IPS DF 6.9 (cell line): ENCODE results near the gene GPR18.
"Not testable (repeated sequence)": the region's sequence is repeated elsewhere in the genome, so short reads cannot be mapped to it uniquely, and the experiment has no call there.

Experiments
- DNase-seq: peaks from one replicate; pipeline ENCODE4 v3.0.0-alpha.2; 2013; ENCODE audit warnings: low read depth, low spot score
- H3K27ac ChIP-seq: one replicate; pipeline ENCODE4 v1.5.1; 2013; ENCODE audit warnings: low read length, control low read depth
- H3K27me3 ChIP-seq: 2 replicates; pipeline ENCODE4 v1.6.1; 2013; ENCODE audit warnings: mild to moderate bottlenecking, low read length; ENCODE audit not compliant: control insufficient read depth, insufficient read depth
- H3K36me3 ChIP-seq: 2 replicates; pipeline ENCODE4 v1.6.1; 2013; ENCODE audit warnings: low read length; ENCODE audit not compliant: control insufficient read depth, insufficient read depth
- H3K4me1 ChIP-seq: 2 replicates; pipeline ENCODE4 v1.6.1; 2013; ENCODE audit warnings: low read length; ENCODE audit not compliant: control insufficient read depth, insufficient read depth
- H3K4me3 ChIP-seq: 2 replicates; pipeline ENCODE4 v1.5.1; 2013; ENCODE audit warnings: mild to moderate bottlenecking, low read length
- H3K9me3 ChIP-seq: 2 replicates; pipeline ENCODE4 v1.6.1; 2013; ENCODE audit warnings: low read length, inconsistent platforms; ENCODE audit not compliant: control insufficient read depth, insufficient read depth
- WGBS: extraction: QIAGEN DNeasy Blood & Tissue Kit; methylation state at CpG from one replicate; pipeline ENCODE4 v1.1.7; 2013; ENCODE audit warnings: mixed read lengths, missing lambda C conversion rate; ENCODE audit not compliant: insufficient read length, insufficient coverage; 5-methylcytosine and 5-hydroxymethylcytosine counted together

GPR18 gene

GRCh38 chr13:99231721-99232120 lies 26.5 kb downstream of the GPR18 start:
- Histone ChIP-seq H3K9me3 (no peaks in the 10 kb centered on the region), H3K27ac (no peak overlapping the region), H3K27me3 (no peaks in the 10 kb centered on the region), H3K4me3 (no peak overlapping the region), H3K36me3 (no peaks in the 10 kb centered on the region), H3K4me1 (peaks cover under 1% of the 10 kb centered on the region; the same call in 1 of the 2 replicates)
- DNase-seq: no peak
- no CpG with 5 or more reads among the region's 1 CpG for WGBS

DNA sequence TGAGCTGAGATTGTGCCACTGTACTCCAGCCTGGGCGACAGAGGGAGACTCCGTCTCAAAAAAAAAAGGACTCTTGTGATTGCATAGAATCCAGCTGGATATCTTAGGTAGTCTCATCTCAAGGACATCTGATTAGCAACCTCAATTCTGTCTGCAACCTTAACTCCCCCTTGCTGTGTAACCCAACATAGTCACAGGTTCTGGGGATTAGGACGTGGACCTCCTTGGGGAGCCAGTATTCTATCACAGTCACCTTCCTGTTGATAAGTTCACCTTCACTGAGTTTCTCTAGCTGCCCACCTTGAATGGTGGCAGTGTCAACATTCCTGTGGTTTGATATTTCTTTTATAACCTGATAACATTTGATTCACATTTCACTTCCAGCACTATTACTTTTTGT lies 27.2 kb downstream of the GPR18 start:
- Histone ChIP-seq H3K9me3 (no peaks in the 10 kb centered on the region), H3K4me3 (no peak overlapping the region), H3K27ac (no peak overlapping the region), H3K27me3 (no peaks in the 10 kb centered on the region), H3K36me3 (no peaks in the 10 kb centered on the region), H3K4me1 (peaks cover 2% of the 10 kb centered on the region; the same call in 1 of the 2 replicates)
- no peak for DNase-seq
- WGBS: no CpG with 5 or more reads among the region's 3 CpGs

DNA sequence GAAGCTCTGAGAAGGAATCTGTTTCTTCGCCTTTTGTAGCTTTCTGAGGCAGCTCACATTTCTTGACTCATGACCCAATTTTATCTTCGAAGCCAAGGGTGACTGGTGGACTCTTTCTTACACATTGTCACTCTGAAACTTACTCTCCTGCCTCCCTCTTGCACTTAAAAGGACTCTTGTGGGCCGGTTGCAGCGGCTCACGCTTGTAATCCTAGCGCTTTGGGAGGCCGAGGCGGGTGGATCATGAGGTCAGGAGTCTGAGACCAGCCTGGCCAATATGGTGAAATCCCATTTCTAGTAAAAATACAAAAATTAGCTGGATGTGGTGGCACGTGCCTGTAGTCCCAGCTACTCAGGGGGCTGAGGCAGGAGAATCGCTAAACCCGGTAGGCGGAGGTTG lies 27.6 kb downstream of the GPR18 start:
- not testable (repeated sequence) for H3K4me3 ChIP-seq, DNase-seq, H3K27me3 ChIP-seq, H3K36me3 ChIP-seq, H3K4me1 ChIP-seq, H3K9me3 ChIP-seq, H3K27ac ChIP-seq
- no CpG with 5 or more reads among the region's 12 CpGs for WGBS

DNA sequence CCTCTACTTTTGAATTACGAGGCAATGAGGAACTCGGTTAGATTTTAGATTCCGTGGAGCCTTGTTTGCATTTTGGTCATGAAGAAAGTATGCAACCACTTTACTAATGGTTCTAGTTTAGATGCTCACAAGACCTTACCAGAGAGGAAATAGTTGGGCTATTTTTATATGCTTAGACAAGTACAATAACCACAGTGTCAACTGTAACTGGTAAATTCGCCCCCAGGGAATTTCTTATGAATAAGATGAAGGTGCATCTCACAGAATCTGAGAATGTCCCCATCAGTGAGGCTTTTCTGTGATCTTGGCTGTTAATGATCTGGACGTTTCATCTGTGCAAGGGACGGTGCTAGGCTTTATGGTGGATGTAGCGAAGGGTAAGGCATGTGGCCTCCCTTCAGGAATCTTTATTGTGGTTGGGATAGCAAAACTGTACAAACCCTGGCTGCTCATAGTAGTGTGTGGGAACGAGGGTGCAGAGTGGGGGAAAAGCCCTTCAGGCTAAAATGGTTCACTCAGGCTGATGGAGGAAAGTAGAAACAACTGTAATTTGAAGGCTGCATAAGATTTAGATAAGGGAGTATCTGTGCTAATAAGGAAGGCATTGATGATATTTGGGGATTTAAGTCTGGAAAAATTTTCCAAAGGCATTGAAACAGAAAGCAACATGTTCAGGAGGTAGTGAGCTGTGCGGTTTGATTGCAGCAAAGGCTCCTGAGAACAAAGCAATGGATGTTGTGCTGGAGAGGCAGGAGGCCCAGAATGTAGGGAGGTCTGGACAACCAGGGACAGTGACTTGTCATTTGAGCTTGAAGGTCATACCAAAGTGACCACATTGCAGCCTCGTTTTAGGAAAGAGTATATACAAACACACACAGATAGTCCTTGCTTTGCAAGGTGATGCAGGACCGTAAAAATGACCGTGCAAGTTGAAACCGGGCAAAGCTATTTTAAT lies 29.2 kb downstream of the GPR18 start:
- H3K36me3 ChIP-seq: no peaks in the 10 kb centered on the region
- H3K27ac ChIP-seq: no peak overlapping the region
- peaks cover 2% of the 10 kb centered on the region; the same call in 1 of the 2 replicates for H3K4me1 ChIP-seq
- no CpG with 5 or more reads among the region's 13 CpGs for WGBS
- H3K4me3 ChIP-seq: no peak overlapping the region
- DNase-seq: no peak
- H3K27me3 ChIP-seq: no peaks in the 10 kb centered on the region
- no peaks in the 10 kb centered on the region for H3K9me3 ChIP-seq

DNA sequence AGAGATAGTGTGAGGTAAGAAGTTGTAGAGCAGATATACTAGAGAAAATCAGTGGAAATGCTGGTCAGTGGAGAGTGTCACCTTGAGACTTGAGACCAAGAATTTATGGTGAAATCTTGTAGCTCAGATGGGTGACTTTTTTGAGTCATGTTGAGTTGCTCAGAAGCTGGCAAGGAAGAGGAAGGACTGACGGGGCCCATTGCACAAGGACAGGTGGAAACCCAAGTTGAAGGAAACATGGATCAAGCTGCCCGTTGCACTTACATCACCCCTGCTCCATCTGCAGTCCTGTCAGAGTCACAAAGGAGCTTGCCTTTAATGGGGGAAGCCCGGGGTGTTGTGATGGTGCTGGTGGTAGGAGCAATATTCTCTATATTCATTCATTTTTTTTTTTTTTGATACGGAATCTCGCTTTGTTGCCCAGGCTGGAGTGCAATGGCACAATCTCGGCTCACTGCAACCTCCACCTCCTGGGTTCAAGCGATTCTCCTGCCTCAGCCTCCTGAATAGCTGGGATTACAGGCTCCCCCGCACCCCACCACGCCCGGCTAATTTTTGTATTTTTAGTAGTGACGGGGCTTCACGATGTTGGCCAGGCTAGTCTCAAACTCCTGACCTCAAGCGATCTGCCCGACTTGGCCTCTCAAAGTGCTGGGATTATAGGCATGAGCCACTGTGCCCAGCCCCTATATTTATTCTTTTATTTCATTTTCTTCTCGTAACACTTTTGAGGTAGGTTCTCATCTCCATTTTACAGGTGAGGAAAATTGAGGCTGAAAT lies 30.1 kb downstream of the GPR18 start:
- H3K36me3 ChIP-seq: no peaks in the 10 kb centered on the region
- H3K4me3 ChIP-seq: no peak overlapping the region
- H3K9me3 ChIP-seq: no peaks in the 10 kb centered on the region
- H3K4me1 ChIP-seq: peaks cover 2% of the 10 kb centered on the region; the same call in 1 of the 2 replicates
- DNase-seq: no peak
- no CpG with 5 or more reads among the region's 15 CpGs for WGBS
- H3K27me3 ChIP-seq: no peaks in the 10 kb centered on the region
- no peak overlapping the region for H3K27ac ChIP-seq

DNA sequence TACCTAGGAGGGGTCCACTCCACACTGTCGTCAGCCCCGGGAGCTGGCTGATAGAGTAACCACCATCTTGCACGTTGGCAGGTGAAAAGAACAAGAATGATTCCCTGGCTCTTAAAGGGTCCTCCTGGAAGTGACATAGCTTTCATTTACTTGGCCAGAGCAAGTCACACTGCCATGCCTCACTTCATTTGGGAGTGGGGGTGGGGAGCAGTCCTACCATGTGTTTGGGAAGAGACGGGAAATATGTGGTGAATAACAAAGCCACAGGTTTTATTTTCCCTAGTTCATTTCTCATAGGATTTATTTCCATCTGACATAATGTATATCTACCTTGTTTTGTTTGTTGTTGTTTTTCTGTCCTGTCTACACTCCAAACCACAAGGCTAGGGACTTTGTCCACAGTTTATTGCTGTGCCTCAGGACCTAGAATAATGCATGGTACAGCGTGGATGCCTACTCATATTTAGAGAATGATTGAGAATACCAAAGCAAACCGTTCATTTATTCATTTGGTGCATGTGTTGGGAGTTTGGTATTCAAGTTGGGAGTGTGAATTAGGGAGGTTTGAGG lies 30.8 kb downstream of the GPR18 start:
- no CpG with 5 or more reads among the region's 6 CpGs for WGBS
- H3K4me1 ChIP-seq: peaks cover 2% of the 10 kb centered on the region; the same call in 1 of the 2 replicates
- H3K27ac ChIP-seq: no peak overlapping the region
- H3K36me3 ChIP-seq: no peaks in the 10 kb centered on the region
- H3K9me3 ChIP-seq: no peaks in the 10 kb centered on the region
- no peak overlapping the region for H3K4me3 ChIP-seq
- no peaks in the 10 kb centered on the region for H3K27me3 ChIP-seq
- no peak for DNase-seq

GRCh38 chr13:99226513-99226912 lies 31.7 kb downstream of the GPR18 start:
- no peak for DNase-seq
- no CpG with 5 or more reads among the region's 2 CpGs for WGBS
- Histone ChIP-seq H3K9me3 (no peaks in the 10 kb centered on the region), H3K27ac (no peak overlapping the region), H3K4me3 (no peak overlapping the region), H3K27me3 (no peaks in the 10 kb centered on the region), H3K4me1 (peaks cover 2% of the 10 kb centered on the region; the same call in 1 of the 2 replicates), H3K36me3 (no peaks in the 10 kb centered on the region)

DNA sequence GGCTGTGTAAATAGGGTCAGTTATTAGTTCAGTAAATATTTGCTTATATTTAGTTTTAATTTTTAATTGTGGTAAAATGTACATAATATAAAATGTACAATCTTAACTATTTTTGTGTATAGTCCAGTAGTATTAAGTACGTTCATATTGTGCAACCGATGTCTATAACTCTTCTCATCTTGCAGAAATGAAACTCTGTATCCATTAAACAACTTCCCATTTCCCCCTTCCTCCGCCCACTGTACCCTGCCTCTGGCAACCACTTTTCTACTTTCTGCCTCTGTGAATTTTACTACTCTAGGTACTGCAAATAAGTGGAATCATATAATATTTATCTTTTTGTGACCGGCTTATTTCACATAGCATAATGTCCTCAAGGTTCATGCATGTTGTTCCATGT lies 33.1 kb downstream of the GPR18 start:
- DNase-seq: no peak
- no peak overlapping the region for H3K4me3 ChIP-seq
- peaks cover 2% of the 10 kb centered on the region; the same call in 1 of the 2 replicates for H3K4me1 ChIP-seq
- no peak overlapping the region for H3K27ac ChIP-seq
- H3K36me3 ChIP-seq: no peaks in the 10 kb centered on the region
- no peaks in the 10 kb centered on the region for H3K27me3 ChIP-seq
- H3K9me3 ChIP-seq: no peaks in the 10 kb centered on the region
- no CpG with 5 or more reads among the region's 4 CpGs for WGBS

- no peak overlapping the region for H3K4me3 ChIP-seq
- H3K27ac ChIP-seq: no peak overlapping the region
- no peaks in the 10 kb centered on the region for H3K27me3 ChIP-seq
- no peaks in the 10 kb centered on the region for H3K9me3 ChIP-seq
- peaks cover 2% of the 10 kb centered on the region; the same call in 1 of the 2 replicates for H3K4me1 ChIP-seq
- no peak for DNase-seq
- WGBS: no CpG with 5 or more reads among the region's 2 CpGs
- H3K36me3 ChIP-seq: no peaks in the 10 kb centered on the region
Observed at GRCh38 chr13:99224021-99224420, 34.2 kb downstream of the GPR18 start.

GRCh38 chr13:99223587-99223986 lies 34.6 kb downstream of the GPR18 start:
- WGBS: no CpG with 5 or more reads among the region's 1 CpG
- Histone ChIP-seq H3K27ac (no peak overlapping the region), H3K4me3 (no peak overlapping the region), H3K36me3 (no peaks in the 10 kb centered on the region), H3K27me3 (no peaks in the 10 kb centered on the region), H3K9me3 (no peaks in the 10 kb centered on the region), H3K4me1 (peaks cover 2% of the 10 kb centered on the region; the same call in 1 of the 2 replicates)
- no peak for DNase-seq
